Stimulated activated CD8-positive, alpha-beta memory T cell treated with anti-CD3 and anti-CD28 coated beads, Interleukin-15, amount 100 ng/mL, for 1 hour (primary cell): Measurements from ENCODE around the gene NTN3.
"Not testable (repeated sequence)": the region's sequence is repeated elsewhere in the genome, so short reads cannot be mapped to it uniquely, and the experiment has no call there.

ENCODE experiments used
- DNase-seq: peaks from one replicate; pipeline ENCODE4 v3.0.0-alpha.2; 2020; ENCODE audit warnings: low read depth

Gene NTN3

DNA sequence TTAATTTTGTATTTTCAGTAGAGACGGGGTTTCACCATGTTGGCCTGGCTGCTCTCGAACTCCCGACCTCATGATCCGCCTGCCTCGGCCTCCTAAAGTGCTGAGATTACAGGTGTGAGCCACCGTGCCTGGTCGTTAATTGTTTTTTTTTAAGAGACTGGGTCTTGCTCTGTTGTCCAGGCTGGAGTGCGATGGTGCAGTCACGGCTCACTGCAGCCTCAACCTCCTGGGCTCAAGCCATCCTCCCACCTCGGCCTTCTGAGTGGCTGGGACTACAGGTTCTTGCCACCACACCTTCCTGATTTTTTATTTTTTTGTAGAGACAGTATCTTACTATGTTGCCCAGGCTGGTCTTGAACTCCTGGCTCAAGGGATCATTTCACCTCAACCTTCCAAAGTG lies 8.9 kb downstream of the NTN3 start:
- DNase-seq: not testable (repeated sequence)

DNA sequence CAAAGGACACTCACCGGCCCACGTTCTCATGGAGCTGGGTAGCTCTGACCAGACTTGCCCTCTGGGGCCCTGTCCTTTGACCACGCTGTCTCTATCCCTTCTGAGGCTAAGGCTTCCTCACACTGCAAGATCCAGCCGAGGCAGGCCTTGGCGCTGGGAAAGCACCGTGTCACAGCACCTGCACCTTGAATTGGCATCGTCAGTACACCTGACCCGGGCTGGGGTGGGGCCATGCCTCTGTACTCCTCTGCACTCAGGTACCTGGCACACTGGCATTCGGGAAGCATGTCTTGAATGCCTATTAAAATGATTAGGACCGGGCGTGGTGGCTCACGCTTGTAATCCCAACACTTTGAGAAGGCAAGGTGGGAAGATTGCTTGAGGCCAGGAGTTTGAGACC lies 9.9 kb downstream of the NTN3 start:
- no peak for DNase-seq

DNA sequence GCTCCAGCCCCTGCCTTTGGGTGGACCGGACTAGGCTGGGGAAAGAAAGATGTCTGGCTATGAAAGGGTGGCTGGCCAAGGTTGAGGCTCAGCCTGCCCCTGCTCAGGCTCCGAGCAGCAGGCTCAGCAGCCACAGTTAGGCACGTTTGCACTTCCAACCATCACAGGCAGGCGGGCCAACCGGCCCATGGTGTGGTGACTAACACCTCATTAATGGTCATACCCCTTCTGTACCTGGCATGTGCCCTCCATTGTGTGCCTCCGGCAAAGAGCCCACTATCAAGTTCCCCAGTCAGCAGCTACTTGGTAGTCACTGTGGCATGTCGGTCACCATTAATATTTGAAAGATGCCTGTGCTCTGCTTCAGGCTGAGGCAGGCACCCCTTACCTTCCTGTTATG lies 10.6 kb downstream of the NTN3 start:
- DNase-seq: no peak

DNA sequence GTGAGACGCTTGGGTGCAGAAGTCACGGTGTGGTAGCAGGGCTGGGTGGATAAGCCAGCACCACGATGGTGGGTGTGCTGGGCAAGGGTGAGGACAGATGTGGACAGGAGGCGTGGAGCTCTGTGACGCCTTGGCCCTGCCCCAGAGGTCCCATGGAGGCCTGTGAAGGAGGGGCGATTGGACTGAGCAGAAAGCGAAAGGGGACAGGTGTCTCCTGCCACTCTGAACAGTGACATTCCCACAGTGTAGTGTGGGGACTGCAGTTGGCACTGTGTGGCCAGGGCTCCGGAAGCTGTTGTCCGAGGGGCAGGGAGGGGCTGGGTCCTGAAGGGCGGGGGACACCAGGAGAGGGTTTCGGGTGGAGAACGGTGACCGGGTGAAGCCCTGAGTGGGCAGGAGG lies 11.2 kb downstream of the NTN3 start:
- no peak for DNase-seq

DNA sequence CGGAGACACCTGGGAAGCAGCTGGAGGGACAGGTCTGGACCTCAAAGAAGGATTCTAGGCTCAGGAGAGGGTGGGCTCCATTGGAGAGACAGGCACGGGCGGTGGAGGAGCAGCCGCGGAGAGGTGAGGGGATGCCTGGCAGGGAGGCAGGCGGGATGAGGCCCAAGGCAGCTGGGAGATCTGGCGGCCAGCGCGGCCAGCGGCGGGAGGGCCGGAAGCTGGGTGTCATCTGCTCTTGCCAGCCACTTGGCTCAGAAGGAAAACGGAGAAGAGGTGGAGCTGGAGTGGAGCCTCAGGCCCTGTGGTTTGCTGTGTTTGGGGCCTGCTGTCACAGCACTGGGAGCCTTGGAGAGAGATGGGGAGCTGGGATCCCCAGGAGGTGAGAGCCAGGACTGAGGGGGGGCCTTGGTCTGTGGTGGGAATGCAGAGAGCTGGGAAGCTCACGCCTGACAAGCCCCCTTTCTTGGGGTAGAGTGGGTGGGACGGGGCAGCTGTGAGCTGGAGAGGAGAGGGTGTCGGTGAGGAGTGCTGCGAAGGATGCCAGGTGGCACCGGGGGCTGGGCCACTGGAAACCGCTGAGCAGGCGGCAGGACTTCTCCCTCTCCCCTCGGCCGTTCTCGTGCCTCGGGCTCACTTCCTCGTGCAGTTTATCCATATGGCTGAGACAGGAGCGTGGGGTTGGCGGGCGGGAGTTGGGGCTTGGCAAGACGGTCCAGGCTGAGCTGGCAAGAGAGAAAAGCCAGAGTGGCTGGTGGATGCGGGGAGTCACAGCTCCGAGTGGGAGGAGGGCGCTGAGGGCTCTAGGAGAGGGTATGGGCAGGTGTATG lies 11.8 kb downstream of the NTN3 start:
- no peak for DNase-seq

DNA sequence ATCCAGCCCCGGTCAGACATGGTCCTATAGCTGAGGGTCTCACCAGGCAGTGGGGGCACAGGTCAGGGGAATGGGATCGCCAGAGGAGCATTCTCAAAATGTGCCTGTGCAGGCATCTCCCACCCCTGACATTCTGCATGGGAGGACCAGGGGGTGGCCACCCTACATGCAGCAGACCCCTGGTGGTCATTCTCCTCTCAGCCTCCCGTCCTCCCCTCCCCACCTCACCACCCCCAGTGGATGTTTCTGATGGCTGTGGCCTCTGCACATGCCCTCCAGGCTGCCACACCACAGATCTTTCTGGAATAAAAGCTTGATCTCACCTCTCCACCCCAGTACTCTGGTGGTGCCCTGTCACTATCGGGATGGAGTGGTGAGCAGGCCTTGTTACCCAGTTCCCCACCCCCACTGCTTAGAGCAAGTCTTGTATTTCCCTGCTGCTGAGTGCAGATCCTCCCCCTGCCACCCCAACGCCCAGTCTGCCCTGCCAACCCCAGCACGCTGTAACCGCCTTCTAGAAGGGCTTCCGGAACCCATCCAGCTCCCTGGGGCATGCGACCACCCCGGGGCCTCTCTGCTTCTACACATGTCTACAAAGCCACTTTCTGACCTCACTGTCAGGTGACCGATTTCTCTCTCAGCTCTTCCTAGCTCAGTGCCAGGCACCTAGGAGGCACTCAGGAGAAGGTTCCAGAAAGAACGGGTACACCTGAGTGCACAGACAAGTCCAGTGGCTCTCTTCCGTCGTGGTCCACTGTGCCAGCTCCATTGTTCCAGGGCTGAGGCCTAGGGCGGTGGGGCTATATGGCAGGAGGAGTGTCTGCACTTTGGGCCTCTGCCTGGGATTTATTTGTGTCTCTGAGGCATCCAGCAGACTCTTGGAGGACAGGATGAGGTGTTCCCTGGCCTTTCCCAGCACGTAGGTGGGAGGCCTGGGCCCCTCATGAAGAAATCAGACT lies 13.1 kb downstream of the NTN3 start:
- DNase-seq: no peak

DNA sequence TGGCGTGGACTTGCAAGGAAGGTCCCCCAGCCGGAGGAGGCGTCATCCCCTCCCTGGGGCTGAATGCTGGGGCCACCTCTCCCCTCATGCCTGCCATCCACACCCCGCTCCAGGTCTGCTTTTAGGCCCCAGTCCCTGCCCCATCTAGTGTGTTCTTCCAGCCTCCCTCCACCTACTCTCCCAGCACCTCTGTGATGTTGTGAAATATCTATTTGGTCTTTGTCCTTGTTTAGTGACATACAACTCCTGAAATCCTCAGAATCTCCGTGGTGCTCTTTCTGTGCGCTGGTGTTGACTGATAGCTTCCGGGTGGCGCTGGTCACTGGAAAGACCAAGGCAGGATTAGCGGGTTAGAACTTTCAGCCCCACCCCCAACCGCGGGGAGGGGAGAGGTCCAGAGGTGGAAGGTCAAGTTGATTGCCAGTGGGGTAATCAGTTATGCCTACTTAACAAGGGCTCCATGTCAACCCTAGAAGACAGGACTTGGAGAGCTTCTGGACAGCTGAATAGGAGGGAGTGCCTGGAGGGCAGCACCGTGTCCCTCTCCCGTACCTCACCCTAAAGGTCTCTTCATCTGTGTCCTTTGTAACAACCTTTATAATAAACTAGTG lies 13.9 kb downstream of the NTN3 start:
- no peak for DNase-seq

DNA sequence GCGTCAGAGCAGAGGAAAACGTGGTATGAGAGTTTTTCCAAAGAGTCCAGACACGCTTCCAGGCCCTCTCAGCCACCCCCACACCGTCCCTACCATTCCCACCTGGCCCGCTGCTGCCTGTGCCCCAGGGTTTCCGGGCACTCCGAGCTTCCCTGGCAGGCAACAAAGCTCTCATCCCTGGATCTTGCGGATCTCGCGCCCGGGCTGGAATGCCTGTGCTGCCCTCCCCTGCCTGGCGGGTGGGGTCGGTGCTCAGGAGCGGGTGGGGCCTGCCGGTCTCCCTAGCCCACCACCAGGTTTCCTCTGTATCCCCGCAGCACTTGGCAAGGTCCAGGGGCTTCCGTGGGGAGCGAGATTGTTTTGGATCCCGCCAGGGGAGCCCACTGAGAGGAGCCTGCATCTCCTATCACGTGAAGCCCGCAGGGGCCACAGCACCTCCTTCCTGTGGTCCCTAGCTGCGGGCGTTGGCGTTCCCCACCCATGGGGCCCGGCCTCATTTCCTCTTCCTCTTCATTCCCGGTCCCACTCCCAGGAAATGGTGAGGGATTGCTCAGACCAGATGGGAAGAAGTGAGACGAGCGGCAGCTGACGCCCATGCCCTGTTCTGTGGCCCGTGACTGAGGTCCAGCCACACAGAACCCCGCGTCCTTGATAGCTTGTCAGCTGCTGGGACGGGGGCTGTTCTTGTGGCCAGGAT lies 14.9 kb downstream of the NTN3 start:
- no peak for DNase-seq

DNA sequence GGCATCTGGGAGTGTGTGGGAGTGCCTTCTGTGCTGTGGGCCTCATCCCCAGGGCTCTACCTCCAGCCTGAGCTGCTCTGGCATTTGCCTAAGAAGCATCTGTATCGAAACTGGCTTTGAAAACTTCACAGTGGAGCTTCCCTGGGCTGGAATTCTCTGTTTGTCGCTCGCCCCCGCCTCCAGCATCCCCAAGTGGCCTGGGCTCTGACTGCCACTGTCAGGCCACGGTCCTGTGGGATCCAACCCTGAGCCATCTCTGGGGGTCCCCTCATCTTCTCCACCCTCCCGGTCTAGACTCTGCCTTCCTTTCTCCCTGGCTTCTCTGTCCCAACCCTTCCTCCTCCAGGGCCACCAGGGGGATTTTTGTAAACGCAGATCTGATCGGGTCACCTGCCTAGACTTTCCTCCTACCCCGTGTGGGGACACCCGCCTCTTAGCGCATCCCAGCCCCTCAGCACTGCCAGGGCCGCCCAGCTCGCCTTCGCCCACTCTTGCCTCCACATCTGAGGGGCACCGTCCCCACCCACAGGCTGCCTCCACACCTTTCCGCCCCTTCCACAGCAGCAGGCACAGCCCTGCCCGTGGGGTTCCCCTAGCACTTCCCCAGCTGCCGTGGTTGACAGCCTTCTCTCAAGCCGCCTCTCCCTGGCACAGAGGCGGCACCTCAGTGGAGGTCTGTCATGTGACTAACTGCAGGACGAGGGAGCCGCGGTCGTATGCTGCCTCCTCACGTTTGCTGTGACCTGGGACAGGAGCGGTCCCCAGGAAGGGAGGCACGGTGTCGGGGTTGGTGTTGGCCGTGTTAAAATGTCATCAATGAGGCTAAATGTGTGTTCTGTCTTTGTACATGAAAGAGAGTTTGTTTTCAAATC lies 15.8 kb downstream of the NTN3 start:
- peak; percentile 56 for DNase-seq

DNA sequence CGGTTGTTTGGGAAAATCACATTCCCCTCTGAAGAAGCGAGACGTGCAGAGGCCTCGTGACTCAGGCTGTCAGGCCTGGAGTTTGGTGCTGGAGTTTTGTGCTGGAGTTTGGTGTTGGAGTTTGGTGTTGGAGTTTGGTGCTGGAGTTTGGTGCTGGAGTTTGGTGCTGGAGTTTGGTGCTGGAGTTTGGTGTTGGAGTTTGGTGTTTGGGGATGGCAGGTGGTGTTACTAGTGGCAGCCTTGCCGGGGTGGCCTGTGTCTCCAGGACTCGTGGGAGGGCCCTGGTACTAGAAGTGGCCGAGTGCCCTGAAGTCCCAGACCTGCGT lies 16.4 kb downstream of the NTN3 start:
- no peak for DNase-seq

DNA sequence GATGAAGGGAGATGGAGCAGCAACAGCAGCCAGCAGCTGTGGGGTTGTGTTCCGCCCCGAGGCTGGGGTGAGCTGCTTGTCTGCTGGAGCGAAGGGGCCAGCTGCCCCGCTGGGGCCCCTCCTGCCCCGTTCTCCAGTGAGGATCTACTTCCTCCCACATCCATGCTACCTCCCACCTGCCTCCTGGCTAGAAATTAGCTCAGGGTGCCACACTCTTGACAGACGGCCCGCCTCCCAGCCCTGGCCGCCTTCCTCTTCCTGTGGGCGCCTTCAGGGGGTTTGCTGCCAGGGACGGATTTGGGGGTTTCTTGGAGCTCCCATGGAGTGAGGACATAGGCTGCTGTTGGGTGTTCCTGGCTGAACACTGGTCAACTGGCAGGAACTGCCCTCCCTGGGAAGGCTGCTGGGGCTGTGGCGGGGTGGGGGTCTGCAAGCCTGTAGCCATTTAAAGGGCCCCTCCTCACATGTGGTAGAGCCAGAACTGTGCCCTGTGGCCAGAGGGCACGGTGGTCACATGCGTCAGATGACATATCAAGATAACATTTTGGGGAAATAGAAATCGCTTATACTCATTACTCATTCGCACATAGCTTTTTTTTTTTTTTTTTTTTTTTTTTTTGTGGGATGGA lies 16.9 kb downstream of the NTN3 start:
- DNase-seq: no peak

DNA sequence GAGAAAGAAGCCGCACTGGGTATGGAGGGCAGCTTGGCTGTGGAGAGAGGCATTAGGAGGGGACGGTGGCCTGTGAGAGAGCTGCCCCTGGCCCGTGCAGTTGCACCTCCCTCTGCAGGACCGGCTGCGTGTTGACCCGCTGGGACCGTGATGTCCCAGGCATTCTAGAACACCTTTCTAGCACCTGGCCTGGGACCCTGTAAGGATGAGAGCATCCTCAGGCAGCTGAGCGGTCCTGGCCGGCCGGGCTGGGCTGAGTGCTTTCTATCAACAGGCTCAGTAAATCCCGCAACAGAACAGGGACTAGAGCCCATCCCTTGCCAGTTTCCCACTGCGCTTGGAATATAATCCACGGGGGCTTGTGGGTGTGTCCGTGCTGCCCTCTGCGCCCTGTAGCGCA lies 18.5 kb downstream of the NTN3 start:
- DNase-seq: no peak

DNA sequence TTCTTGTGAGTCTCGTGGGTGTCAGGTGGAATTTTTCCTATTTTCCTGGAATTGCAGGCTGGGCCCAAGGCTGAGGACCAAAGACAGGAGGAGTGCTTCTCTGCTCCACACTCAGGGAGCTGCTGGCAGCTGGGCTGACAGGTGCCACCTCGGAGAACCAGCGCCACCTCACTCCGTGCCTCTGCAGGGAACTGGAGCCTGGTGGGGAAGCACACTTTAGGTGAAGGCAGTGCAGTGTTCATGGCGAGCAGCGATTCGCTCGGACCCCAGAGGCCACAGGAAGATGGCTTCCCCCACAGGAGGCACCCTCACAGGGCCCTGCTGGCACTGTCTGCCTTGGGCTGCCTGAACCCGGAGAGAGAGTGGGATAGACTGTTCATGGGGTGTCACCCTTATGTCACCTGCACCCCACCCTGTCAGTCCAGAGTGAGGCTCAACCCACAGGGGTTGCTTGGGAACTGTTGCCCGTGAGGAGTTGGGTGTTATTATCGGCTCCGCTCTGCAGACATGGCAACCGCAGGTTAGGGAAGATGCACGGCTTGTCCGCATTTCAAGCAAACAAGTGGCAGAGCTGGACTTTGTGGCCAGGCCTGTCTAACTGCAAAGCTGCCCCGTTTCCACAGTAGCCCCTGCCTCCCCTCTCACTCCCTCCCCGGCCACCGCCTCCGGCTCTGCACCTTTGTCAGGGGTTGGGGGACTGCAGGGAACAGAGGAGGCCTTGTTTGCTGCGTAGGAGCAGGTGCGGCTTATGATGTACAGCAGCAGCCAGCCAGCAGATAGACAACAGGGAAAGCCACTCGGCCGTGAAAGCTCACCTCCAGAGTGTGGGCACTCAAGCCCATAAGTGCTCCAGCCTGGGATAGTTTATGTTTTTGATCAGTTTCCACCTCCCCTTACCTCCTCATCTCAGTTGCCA lies 19.4 kb downstream of the NTN3 start:
- DNase-seq: no peak

DNA sequence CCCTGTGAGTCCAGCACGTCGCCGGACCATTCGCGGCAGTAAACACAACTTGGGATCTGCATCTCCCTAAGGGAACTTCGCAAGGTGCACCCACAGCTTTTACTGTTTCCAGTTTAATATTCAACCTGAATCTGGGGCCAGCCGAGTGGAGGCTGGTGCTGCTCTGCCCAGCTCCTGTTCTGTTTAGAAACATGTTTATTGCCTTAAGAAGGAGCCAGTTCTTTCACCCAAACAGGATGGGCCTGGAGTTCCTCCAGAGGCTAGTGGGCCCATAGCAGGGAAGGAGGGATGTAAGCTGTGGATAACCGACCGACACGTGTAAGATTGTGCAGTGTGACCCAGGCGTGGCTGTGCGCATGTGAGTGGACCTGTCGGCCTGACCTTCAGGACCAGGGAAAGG lies 21.2 kb downstream of the NTN3 start:
- DNase-seq: no peak

DNA sequence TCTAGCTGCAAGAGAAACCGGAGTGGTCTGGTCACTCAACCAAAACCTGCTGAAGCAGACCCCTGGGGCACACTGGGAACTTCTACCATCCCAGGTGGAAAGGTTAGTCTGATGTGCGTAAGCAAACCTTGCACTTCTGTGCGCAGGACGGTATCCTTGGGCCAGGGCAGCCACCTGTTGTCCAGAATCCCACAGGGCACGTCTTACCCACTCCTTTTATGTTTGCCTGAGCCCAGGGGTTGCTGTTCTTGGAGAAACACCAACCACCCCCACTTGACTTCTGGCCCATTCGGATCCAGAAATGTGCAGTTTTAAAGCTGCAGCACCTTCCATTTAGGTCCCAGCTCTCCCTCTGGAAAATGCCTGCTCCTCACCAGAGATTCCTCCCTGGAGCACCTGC lies 22.5 kb downstream of the NTN3 start:
- no peak for DNase-seq

DNA sequence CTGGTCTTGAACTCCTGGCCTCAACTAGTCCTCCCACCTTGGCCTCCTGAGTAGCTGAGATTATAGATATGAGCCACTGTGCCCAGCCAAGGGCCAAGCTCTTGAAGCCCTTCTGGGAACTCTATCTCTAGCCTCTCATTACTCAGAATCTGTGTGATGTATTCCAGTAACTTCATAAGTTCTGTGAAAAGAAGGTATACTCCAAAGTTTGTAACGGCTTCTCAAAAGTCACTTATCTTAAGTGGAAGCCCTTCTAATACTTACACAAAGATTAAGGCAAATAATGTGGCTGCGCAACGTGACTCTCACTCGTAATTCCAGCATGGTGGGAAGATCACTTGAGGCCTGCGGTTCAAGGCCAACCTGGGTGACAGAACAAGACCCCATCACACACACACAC lies 23.5 kb downstream of the NTN3 start:
- no peak for DNase-seq

DNA sequence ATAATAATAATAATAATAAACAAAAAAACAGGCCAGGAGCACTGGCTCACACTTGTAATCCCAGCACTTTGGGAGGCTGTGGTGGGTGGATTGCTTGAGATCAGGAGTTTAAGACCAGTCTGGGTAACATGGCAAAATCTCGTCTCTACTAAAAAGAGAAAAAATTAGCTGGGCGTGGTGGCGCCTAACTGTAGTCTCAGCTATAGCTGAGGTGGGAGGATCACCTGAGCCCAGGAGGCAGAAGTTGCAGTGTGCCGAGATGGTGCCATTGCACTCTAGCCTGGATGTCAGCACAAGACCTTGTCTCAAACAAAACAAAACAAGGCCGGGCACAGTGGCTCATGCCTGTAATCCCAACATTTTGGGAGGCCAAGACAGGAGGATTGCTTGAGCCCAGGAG lies 23.9 kb downstream of the NTN3 start:
- DNase-seq: no peak

DNA sequence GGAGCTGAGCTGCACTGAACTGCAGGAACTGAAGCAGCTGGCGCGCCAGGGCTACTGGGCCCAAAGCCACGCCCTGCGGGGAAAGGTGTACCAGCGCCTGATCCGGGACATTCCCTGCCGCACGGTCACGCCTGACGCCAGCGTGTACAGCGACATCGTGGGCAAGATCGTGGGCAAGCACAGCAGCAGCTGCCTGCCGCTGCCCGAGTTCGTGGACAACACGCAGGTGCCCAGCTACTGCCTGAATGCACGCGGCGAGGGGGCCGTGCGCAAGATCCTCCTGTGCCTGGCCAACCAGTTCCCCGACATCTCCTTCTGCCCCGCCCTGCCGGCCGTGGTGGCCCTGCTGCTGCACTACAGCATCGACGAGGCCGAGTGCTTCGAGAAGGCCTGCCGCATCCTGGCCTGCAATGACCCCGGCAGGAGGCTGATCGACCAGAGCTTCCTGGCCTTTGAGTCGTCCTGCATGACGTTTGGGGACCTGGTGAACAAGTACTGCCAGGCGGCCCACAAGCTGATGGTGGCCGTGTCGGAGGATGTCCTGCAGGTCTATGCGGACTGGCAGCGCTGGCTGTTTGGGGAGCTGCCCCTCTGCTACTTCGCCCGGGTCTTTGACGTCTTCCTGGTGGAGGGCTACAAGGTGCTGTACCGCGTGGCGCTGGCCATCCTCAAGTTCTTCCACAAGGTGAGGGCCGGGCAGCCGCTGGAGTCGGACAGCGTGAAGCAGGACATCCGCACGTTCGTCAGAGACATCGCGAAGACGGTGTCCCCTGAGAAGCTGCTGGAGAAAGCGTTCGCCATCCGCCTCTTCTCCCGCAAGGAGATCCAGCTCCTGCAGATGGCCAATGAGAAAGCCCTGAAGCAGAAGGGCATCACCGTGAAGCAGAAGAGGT lies 25.4 kb downstream of the NTN3 start:
- DNase-seq: no peak
